Vagina (tissue), 2 donors: ENCODE results near the gene IL19. TPM values are rescaled to one million over a fixed set of nuclear protein-coding genes. Genes with fewer than 3 reads are reported as not detected.

Experiments
- DNase-seq, 2 donors: peaks; one replicate each; pipeline ENCODE4 v3.0.0-alpha.2; 2017; ENCODE audit errors: extremely low spot score in 2 of 2
- H3K27ac ChIP-seq: fragments of 200-600 bp; sonication (generic); one replicate; pipeline ENCODE4 v1.5.1; 2019
- H3K27me3 ChIP-seq: fragments of 200-600 bp; sonication (generic); one replicate; pipeline ENCODE4 v1.5.1; 2019
- H3K36me3 ChIP-seq, 2 donors: fragments of 200-600 bp; sonication (generic); one replicate each; pipeline ENCODE4 v1.5.1; 2017 to 2019
- H3K4me1 ChIP-seq: fragments of 200-600 bp; sonication (generic); one replicate; pipeline ENCODE4 v1.5.1; 2019
- H3K4me3 ChIP-seq, 2 donors: fragments of 200-600 bp; sonication (generic); 1 replicate in 1 of 2; 2 replicates in 1 of 2; pipeline ENCODE4 v1.5.1; 2016 to 2019
- H3K9me3 ChIP-seq: fragments of 200-600 bp; sonication (generic); one replicate; pipeline ENCODE4 v1.5.1; 2019
- POLR2A ChIP-seq, 2 donors: fragments of 450-650 bp; IDR thresholded peaks; one replicate each; pipeline ENCODE4 v1.6.1; 2017; ENCODE audit warnings: antibody characterized with exemption in 2 of 2, mild to moderate bottlenecking in 2 of 2, moderate library complexity in 2 of 2
- POLR2AphosphoS5 ChIP-seq, 2 donors: sonication (generic); formaldehyde crosslinking; IDR thresholded peaks; one replicate each; pipeline ENCODE4 v1.9.0; 2017; ENCODE audit warnings: antibody characterized with exemption in 2 of 2, mild to moderate bottlenecking in 2 of 2, low read depth in 1 of 2; ENCODE audit not compliant: insufficient read depth in 1 of 2
- intact Hi-C: fragments of 100-400 bp; cut with DNase I; formaldehyde crosslinking; loops from one replicate; pipeline ENCODE4 v1.15.1; 2023
- total RNA-seq: library from RNA; depleted of rRNA; stranded (reverse); fragments of >200 nt; gene quantifications from one replicate; pipeline ENCODE4 v1.2.3, GENCODE V29; 2016
- TF ChIP-seq, protein P1 (sequence below), 3 experiments: fragments of 450-650 bp in 2 of 3; fragments of 200-600 bp in 1 of 3; sonication (generic) in 1 of 3; IDR thresholded peaks; one replicate each; pipeline ENCODE4 v1.5.1; 2017 to 2019; ENCODE audit warnings: antibody characterized with exemption in 3 of 3, mild to moderate bottlenecking in 2 of 3, moderate library complexity in 2 of 3

The IL19 gene
- total RNA-seq, 1 donor from 2014 or later = not detected

DNA sequence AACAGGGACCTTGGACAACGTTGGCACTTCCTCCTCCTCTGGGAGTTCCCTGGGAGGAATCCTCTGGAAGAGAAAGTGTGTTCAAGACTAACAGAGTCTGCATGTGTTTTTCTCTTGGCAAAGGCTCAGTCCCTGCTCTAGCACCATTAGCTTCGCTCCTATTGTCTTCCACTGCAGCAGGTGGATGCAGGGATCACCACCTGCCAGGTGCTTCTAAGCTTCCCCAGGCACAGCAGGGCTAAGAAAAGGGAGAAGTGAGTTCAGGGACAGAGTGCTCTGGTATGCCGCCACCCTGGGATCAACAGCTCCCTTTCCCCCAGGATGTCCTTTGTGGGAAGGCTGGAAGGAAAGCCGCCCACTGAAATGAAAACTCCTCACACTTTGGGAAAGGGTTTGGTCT lies 50.9 kb downstream of the IL19 start:
- Histone ChIP-seq H3K9me3 (no peaks in the 10 kb centered on the region), H3K27ac (no peak overlapping the region), H3K4me3 (no peak overlapping the region), H3K27me3 (no peaks in the 10 kb centered on the region), H3K4me1 (no peaks in the 10 kb centered on the region), H3K36me3 (no peaks in the 10 kb centered on the region)
- intact Hi-C loops = no loop called here
- no peak for DNase-seq
- no peak for TF ChIP-seq POLR2A (IDR thresholded peaks at IDR 0.05)
- TF ChIP-seq POLR2AphosphoS5 (IDR thresholded peaks at IDR 0.05; ENCODE audit: insufficient read depth in 1 of 2, low read depth in 1 of 2) = no peak
- TF ChIP-seq, protein P1, sequence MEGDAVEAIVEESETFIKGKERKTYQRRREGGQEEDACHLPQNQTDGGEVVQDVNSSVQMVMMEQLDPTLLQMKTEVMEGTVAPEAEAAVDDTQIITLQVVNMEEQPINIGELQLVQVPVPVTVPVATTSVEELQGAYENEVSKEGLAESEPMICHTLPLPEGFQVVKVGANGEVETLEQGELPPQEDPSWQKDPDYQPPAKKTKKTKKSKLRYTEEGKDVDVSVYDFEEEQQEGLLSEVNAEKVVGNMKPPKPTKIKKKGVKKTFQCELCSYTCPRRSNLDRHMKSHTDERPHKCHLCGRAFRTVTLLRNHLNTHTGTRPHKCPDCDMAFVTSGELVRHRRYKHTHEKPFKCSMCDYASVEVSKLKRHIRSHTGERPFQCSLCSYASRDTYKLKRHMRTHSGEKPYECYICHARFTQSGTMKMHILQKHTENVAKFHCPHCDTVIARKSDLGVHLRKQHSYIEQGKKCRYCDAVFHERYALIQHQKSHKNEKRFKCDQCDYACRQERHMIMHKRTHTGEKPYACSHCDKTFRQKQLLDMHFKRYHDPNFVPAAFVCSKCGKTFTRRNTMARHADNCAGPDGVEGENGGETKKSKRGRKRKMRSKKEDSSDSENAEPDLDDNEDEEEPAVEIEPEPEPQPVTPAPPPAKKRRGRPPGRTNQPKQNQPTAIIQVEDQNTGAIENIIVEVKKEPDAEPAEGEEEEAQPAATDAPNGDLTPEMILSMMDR (IDR thresholded peaks at IDR 0.05) = no peak

DNA sequence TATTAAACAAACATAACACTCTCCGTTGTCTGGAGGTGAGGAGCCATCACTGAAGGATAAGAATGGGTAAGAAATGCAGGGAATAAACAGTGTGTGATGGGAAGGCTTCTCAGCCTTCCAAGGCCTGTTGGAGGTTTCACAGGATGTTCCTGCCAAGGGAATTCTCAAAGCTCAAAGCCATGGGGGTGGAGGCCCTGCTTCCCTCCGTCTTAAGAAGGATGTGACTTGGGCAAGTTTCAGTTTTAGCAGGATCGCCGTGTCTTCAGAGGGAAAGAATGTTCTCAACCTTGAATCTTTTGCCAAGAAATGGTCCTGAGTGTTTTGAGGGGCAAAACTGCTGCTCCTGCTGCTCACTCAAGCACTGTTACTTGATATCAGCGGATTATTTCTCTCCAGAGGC lies 53.2 kb downstream of the IL19 start:
- intact Hi-C loops = no loop called here
- Histone ChIP-seq H3K4me1 (no peaks in the 10 kb centered on the region), H3K4me3 (no peak overlapping the region), H3K27me3 (no peaks in the 10 kb centered on the region), H3K36me3 (no peaks in the 10 kb centered on the region), H3K27ac (no peak overlapping the region), H3K9me3 (no peaks in the 10 kb centered on the region)
- no peak for TF ChIP-seq POLR2AphosphoS5 (IDR thresholded peaks at IDR 0.05; ENCODE audit: insufficient read depth in 1 of 2, low read depth in 1 of 2)
- TF ChIP-seq, protein P1 (IDR thresholded peaks at IDR 0.05) = no peak
- no peak for TF ChIP-seq POLR2A (IDR thresholded peaks at IDR 0.05)
- DNase-seq = no peak

DNA sequence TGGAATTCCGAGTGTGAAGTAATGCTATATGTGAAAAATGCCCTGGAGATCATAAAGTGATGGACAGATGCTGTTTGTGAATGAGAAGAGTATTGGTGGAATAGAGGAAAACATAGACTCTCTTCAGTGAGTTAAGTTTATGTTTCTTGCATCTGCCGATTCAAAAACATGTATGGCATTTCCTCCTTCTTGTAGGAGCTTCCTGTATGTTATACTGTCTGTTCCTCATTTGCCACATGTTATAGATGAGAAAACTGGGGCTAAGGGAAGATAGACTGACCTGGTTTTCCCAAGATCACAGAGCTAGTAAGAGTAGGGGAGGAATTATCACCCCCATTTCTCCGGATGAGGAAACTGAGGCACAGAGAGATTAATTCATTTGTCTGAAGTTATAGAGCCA lies 53.8 kb downstream of the IL19 start:
- intact Hi-C loops = no loop called here
- Histone ChIP-seq H3K27ac (no peak overlapping the region), H3K27me3 (no peaks in the 10 kb centered on the region), H3K9me3 (no peaks in the 10 kb centered on the region), H3K4me3 (no peak overlapping the region), H3K4me1 (no peaks in the 10 kb centered on the region), H3K36me3 (no peaks in the 10 kb centered on the region)
- TF ChIP-seq POLR2A (IDR thresholded peaks at IDR 0.05) (no peak), POLR2AphosphoS5 (IDR thresholded peaks at IDR 0.05; ENCODE audit: insufficient read depth in 1 of 2, low read depth in 1 of 2) (no peak)
- TF ChIP-seq, protein P1 (IDR thresholded peaks at IDR 0.05) = no peak
- DNase-seq = no peak

DNA sequence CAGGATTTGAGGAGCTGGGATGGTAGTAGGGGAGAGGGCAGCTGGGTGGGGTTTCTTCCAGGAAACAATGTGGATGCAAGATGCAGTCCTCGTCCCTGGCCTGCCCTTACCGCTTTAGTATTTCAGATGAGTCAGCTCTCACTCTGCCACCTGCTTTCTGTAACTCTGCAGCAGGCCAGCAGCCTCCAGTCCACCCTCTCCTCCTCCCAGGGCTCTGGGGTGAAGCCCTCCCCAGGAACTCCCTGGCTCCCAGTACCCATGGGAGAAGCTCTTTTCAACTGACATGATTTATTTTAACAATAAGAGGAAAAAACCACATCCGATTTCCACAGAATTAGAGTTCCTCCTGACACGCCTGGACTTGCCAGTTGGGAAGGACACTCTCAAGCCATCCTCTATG lies 55.8 kb downstream of the IL19 start:
- no peak for DNase-seq
- Histone ChIP-seq H3K27me3 (no peaks in the 10 kb centered on the region), H3K9me3 (no peaks in the 10 kb centered on the region), H3K4me3 (no peak overlapping the region), H3K4me1 (no peaks in the 10 kb centered on the region), H3K36me3 (no peaks in the 10 kb centered on the region), H3K27ac (no peak overlapping the region)
- intact Hi-C loops = no loop called here
- no peak for TF ChIP-seq POLR2A (IDR thresholded peaks at IDR 0.05)
- TF ChIP-seq, protein P1 (IDR thresholded peaks at IDR 0.05) = no peak
- no peak for TF ChIP-seq POLR2AphosphoS5 (IDR thresholded peaks at IDR 0.05; ENCODE audit: insufficient read depth in 1 of 2, low read depth in 1 of 2)

DNA sequence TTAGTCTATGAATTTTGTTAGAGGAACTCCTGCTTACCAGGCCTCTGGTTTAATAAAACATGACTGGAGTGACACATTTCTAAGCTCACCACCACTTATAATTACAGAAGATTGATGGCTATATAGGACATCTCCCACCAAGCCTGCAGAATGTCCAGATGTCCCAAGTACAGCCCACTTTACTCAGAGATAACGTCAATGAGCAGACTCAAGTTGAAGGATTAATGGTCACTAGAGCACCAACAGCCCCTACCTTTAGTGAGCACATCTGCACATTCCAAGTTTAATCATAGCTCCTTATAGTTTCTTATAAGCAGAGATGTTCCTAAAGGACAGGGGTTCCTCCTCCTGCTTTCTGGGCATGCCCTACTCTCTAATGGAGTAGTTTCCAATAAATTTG lies 57.5 kb downstream of the IL19 start:
- TF ChIP-seq POLR2AphosphoS5 (IDR thresholded peaks at IDR 0.05; ENCODE audit: insufficient read depth in 1 of 2, low read depth in 1 of 2) = no peak
- no peak for TF ChIP-seq POLR2A (IDR thresholded peaks at IDR 0.05)
- no peaks in the 10 kb centered on the region for H3K4me1 ChIP-seq
- H3K36me3 ChIP-seq = no peaks in the 10 kb centered on the region
- H3K9me3 ChIP-seq = no peaks in the 10 kb centered on the region
- H3K27me3 ChIP-seq = no peaks in the 10 kb centered on the region
- intact Hi-C loops = no loop called here
- no peak overlapping the region for H3K4me3 ChIP-seq
- no peak for DNase-seq
- no peak overlapping the region for H3K27ac ChIP-seq

DNA sequence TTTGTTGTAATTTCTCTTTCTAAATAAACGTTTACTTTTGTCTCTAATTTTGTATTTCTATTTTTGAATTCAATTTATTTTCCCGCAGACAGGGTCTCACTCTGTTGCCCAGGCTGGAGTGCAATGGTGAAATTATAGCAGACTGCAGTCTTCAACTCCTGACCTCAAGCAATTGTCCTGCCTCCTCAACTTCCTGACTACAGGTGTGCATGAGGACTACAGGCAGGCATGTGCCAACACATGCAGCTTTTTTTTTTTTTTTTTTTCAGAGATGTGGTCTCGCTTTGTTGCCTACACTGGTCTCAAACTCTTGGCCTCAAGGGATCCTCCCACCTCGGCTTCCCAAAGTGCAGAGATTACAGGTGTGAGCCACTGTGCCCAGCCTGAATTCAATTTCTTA lies 58.2 kb downstream of the IL19 start:
- TF ChIP-seq POLR2A (IDR thresholded peaks at IDR 0.05) (no peak), POLR2AphosphoS5 (IDR thresholded peaks at IDR 0.05; ENCODE audit: insufficient read depth in 1 of 2, low read depth in 1 of 2) (no peak)
- TF ChIP-seq, protein P1 (IDR thresholded peaks at IDR 0.05) = no peak
- intact Hi-C loops = no loop called here
- H3K27ac ChIP-seq = no peak overlapping the region
- H3K9me3 ChIP-seq = no peaks in the 10 kb centered on the region
- no peaks in the 10 kb centered on the region for H3K36me3 ChIP-seq
- H3K4me3 ChIP-seq = no peak overlapping the region
- DNase-seq = no peak
- H3K27me3 ChIP-seq = no peaks in the 10 kb centered on the region
- no peaks in the 10 kb centered on the region for H3K4me1 ChIP-seq
